ENCODE measurements around the gene SPATA6L. TPM values are rescaled to one million over a fixed set of nuclear protein-coding genes. Genes with fewer than 3 reads are reported as not detected.

The SPATA6L gene
- total and polyA plus RNA-seq, 4 donors, result 1.6 to 6.2 (median 2.2) TPM

GRCh38 chr9:4559261-4560182 is 106.8 kb downstream of the SPATA6L start:
- no peaks in the 10 kb centered on the region for H3K4me1 ChIP-seq (ENCODE audit: control insufficient read depth in 4 of 4, insufficient read depth in 4 of 4, low read length in 3 of 4)
- H3K9ac ChIP-seq (ENCODE audit: low read depth in 1 of 2, low read length in 2 of 2), result no peak overlapping the region
- H3K9me3 ChIP-seq (ENCODE audit: control insufficient read depth in 4 of 4, low read length in 3 of 4), result no peaks in the 10 kb centered on the region
- TF ChIP-seq JUND (IDR thresholded peaks at IDR 0.05) (no peak), ATF3 (IDR thresholded peaks at IDR 0.05) (no peak), RXRA (IDR thresholded peaks at IDR 0.05) (no peak), SP1 (IDR thresholded peaks at IDR 0.05) (no peak), NR2F2 (IDR thresholded peaks at IDR 0.05) (no peak), FOXA1 (IDR thresholded peaks at IDR 0.05) (no peak), MAX (IDR thresholded peaks at IDR 0.05) (no peak), CTCF (IDR thresholded peaks at IDR 0.05; ENCODE audit: low read depth, low read length, missing input control) (no peak), HNF4G (IDR thresholded peaks at IDR 0.05) (no peak), EGR1 (IDR thresholded peaks at IDR 0.05; ENCODE audit: low read depth in 2 of 2) (no peak), RAD21 (IDR thresholded peaks at IDR 0.05) (no peak), REST (IDR thresholded peaks at IDR 0.05) (no peak), YY1 (IDR thresholded peaks at IDR 0.05) (no peak), FOXA2 (IDR thresholded peaks at IDR 0.05) (no peak), HNF4A (conservative IDR thresholded peaks at IDR 0.05) (no peak)
- H3K27me3 ChIP-seq (ENCODE audit: control insufficient read depth in 4 of 4, insufficient read depth in 4 of 4, low read length in 3 of 4), result no peaks in the 10 kb centered on the region
- no peak overlapping the region for H3K4me3 ChIP-seq (ENCODE audit: low read depth in 1 of 3, low read length in 3 of 3)
- no peak overlapping the region for H3K27ac ChIP-seq (ENCODE audit: low read depth in 1 of 2, low read length in 2 of 2)
- no peak for DNase-seq (ENCODE audit: low spot score)
- H3K36me3 ChIP-seq (ENCODE audit: control insufficient read depth in 4 of 4, insufficient read depth in 3 of 4, low read depth in 1 of 4, low read length in 3 of 4), result peaks cover 2 to 17% (median 10%) of the 10 kb centered on the region in 4 donors
- 67% methylated on average over 8 of the region's 8 CpGs for WGBS

GRCh38 chr9:4558371-4558998 is 107.8 kb downstream of the SPATA6L start:
- Histone ChIP-seq H3K36me3 (ENCODE audit: control insufficient read depth in 4 of 4, insufficient read depth in 3 of 4, low read depth in 1 of 4, low read length in 3 of 4) (peaks cover 0 to 8% (median 5%) of the 10 kb centered on the region in 4 donors), H3K9ac (ENCODE audit: low read depth in 1 of 2, low read length in 2 of 2) (no peak overlapping the region), H3K4me3 (ENCODE audit: low read depth in 1 of 3, low read length in 3 of 3) (no peak overlapping the region), H3K9me3 (ENCODE audit: control insufficient read depth in 4 of 4, low read length in 3 of 4) (no peaks in the 10 kb centered on the region), H3K27me3 (ENCODE audit: control insufficient read depth in 4 of 4, insufficient read depth in 4 of 4, low read length in 3 of 4) (no peaks in the 10 kb centered on the region), H3K4me1 (ENCODE audit: control insufficient read depth in 4 of 4, insufficient read depth in 4 of 4, low read length in 3 of 4) (no peaks in the 10 kb centered on the region), H3K27ac (ENCODE audit: low read depth in 1 of 2, low read length in 2 of 2) (no peak overlapping the region)
- no peak for DNase-seq (ENCODE audit: low spot score)
- 88% methylated on average over 5 of the region's 5 CpGs for WGBS
- TF ChIP-seq ZBTB33 (IDR thresholded peaks at IDR 0.05) (no peak), HNF4A (conservative IDR thresholded peaks at IDR 0.05) (no peak), RXRA (IDR thresholded peaks at IDR 0.05) (no peak), RAD21 (IDR thresholded peaks at IDR 0.05) (no peak), REST (IDR thresholded peaks at IDR 0.05) (no peak), EGR1 (IDR thresholded peaks at IDR 0.05; ENCODE audit: low read depth in 2 of 2) (no peak), NR2F2 (IDR thresholded peaks at IDR 0.05) (no peak), GABPA (IDR thresholded peaks at IDR 0.05 in 1 of 2, conservative IDR thresholded peaks at IDR 0.05 in 1 of 2) (no peak), SP1 (IDR thresholded peaks at IDR 0.05) (no peak), HNF4G (IDR thresholded peaks at IDR 0.05) (no peak), YY1 (IDR thresholded peaks at IDR 0.05) (no peak), JUND (IDR thresholded peaks at IDR 0.05) (no peak)

All from liver (tissue), 9 donors.